H1 (cell line): Measurements from ENCODE around the gene PTPN1. TPM values are rescaled to one million over a fixed set of nuclear protein-coding genes. Genes with fewer than 3 reads are reported as not detected.

Source experiments
- CTCF ChIA-PET: fragments of 300-600 bp; sonication (Branson Sonifier 250); formaldehyde crosslinking; loops from one replicate; lab custom pipeline; 2021; ENCODE audit not compliant: partially characterized antibody; lab: Charles Lee
- POLR2A ChIA-PET: fragments of 300-600 bp; sonication (Branson Sonifier 250); formaldehyde crosslinking; loops from one replicate; lab custom pipeline; 2021; ENCODE audit warnings: inconsistent platforms; ENCODE audit not compliant: partially characterized antibody; lab: Charles Lee
- DNase-seq, 2 experiments: peaks; one replicate each; pipeline versions ENCODE4 v3.0.0 to v3.0.0-alpha.2; 2010 to 2022; ENCODE audit warnings: low spot score in 2 of 2, low read depth in 1 of 2, mixed read lengths in 1 of 2
- FAIRE-seq: peaks from 2 replicates; lab custom pipeline; 2011; peaks lifted over from hg19 to GRCh38; lab: Jason Lieb, UNC
- H2AFZ ChIP-seq: 2 replicates; pipeline ENCODE4 v1.8.1; 2012; ENCODE audit warnings: low read length, inconsistent platforms
- H2AK5ac ChIP-seq: 2 replicates; pipeline ENCODE4 v1.6.1; 2013; ENCODE audit warnings: low read depth, low read length
- H2BK120ac ChIP-seq: replicated peaks from 2 replicates; pipeline ENCODE3; 2013; ENCODE audit warnings: low read depth, low read length, inconsistent platforms
- H2BK12ac ChIP-seq: 2 replicates; pipeline ENCODE4 v1.6.1; 2013; ENCODE audit warnings: low read depth, low read length
- H2BK15ac ChIP-seq: 2 replicates; pipeline ENCODE4 v1.6.1; 2013; ENCODE audit warnings: low read length
- H2BK20ac ChIP-seq: 2 replicates; pipeline ENCODE4 v1.6.1; 2013; ENCODE audit warnings: low read length
- H2BK5ac ChIP-seq: 2 replicates; pipeline ENCODE4 v1.6.1; 2013; ENCODE audit warnings: low read depth, low read length
- H3K14ac ChIP-seq: 2 replicates; pipeline ENCODE4 v1.6.1; 2013; ENCODE audit warnings: inconsistent platforms; ENCODE audit not compliant: insufficient read length
- H3K18ac ChIP-seq: 2 replicates; pipeline ENCODE4 v1.6.1; 2013; ENCODE audit warnings: low read length; ENCODE audit errors: extremely low read depth
- H3K23ac ChIP-seq: 2 replicates; pipeline ENCODE4 v1.6.1; 2013; ENCODE audit warnings: inconsistent platforms; ENCODE audit not compliant: insufficient read length
- H3K23me2 ChIP-seq: 2 replicates; pipeline ENCODE4 v1.6.1; 2013; ENCODE audit warnings: low read depth, low read length
- H3K27ac ChIP-seq: 2 replicates; pipeline ENCODE4 v1.6.1; 2011; ENCODE audit warnings: low read depth, low read length, inconsistent platforms
- H3K27me3 ChIP-seq, 4 experiments: replicated peaks in 1 of 4; 1 replicate in 1 of 4; 2 replicates in 3 of 4; pipeline versions ENCODE4 v1.6.1 to v1.8.1; 2011 to 2013; ENCODE audit warnings: low read length in 3 of 4, mild to moderate bottlenecking in 3 of 4, inconsistent platforms in 2 of 4, mixed read lengths in 2 of 4, moderate library complexity in 1 of 4; ENCODE audit not compliant: control insufficient read depth in 3 of 4, insufficient read depth in 3 of 4; ENCODE audit errors: extremely low read depth in 1 of 4
- H3K36me3 ChIP-seq, 4 experiments: 2 replicates each; pipeline versions ENCODE4 v1.6.1 to v1.8.1; 2011 to 2013; ENCODE audit warnings: mild to moderate bottlenecking in 4 of 4, low read length in 3 of 4, moderate library complexity in 2 of 4, control low read depth in 1 of 4, inconsistent platforms in 1 of 4; ENCODE audit not compliant: insufficient read depth in 4 of 4, control insufficient read depth in 2 of 4
- H3K4ac ChIP-seq: replicated peaks from 2 replicates; pipeline ENCODE3; 2013; ENCODE audit warnings: low read length, low read depth, mixed read lengths, inconsistent platforms; ENCODE audit not compliant: insufficient read length
- H3K4me1 ChIP-seq, 4 experiments: replicated peaks in 1 of 4; 1 replicate in 1 of 4; 2 replicates in 3 of 4; pipeline versions ENCODE4 v1.6.1 to v1.8.1; 2011 to 2013; ENCODE audit warnings: low read length in 3 of 4, inconsistent platforms in 2 of 4, mixed read lengths in 1 of 4; ENCODE audit not compliant: insufficient read depth in 4 of 4, control insufficient read depth in 3 of 4
- H3K4me2 ChIP-seq, 2 experiments: 2 replicates each; pipeline versions ENCODE4 v1.6.1 to v1.8.1; 2011 to 2013; ENCODE audit warnings: low read depth in 2 of 2, low read length in 2 of 2, control low read depth in 1 of 2, inconsistent platforms in 1 of 2, mild to moderate bottlenecking in 1 of 2; ENCODE audit not compliant: insufficient read depth in 1 of 2
- H3K4me3 ChIP-seq, 4 experiments: fragments of 200-600, 300-600 bp in 1 of 4; sonication (generic), shearing (Covaris generic), sonication (Bioruptor Twin) in 1 of 4; 2 replicates each; pipeline versions ENCODE4 v1.5.1 to v1.8.1; 2011 to 2016; ENCODE audit warnings: low read length in 4 of 4, low read depth in 3 of 4, control low read depth in 2 of 4, inconsistent platforms in 2 of 4, mild to moderate bottlenecking in 2 of 4, mixed read lengths in 1 of 4, moderate library complexity in 1 of 4; ENCODE audit not compliant: insufficient read depth in 2 of 4; ENCODE audit errors: extremely low read depth in 1 of 4
- H3K56ac ChIP-seq: replicated peaks from 2 replicates; pipeline ENCODE3; 2013; ENCODE audit warnings: low read depth, mild to moderate bottlenecking, mixed read lengths, low read length, inconsistent platforms; ENCODE audit not compliant: insufficient read length
- H3K79me1 ChIP-seq: 2 replicates; pipeline ENCODE4 v1.6.1; 2013; ENCODE audit warnings: low read depth, low read length, control low read depth
- H3K79me2 ChIP-seq, 2 experiments: 2 replicates each; pipeline versions ENCODE4 v1.6.1 to v1.8.1; 2012 to 2013; ENCODE audit warnings: low read length in 2 of 2, mild to moderate bottlenecking in 2 of 2, inconsistent platforms in 1 of 2; ENCODE audit not compliant: insufficient read depth in 2 of 2, control insufficient read depth in 1 of 2
- H3K9ac ChIP-seq, 4 experiments: replicated peaks in 1 of 4; 1 replicate in 1 of 4; 2 replicates in 3 of 4; pipeline versions ENCODE4 v1.6.1 to v1.8.1; 2011 to 2013; ENCODE audit warnings: low read depth in 3 of 4, low read length in 3 of 4, control low read depth in 2 of 4, mild to moderate bottlenecking in 2 of 4, moderate library complexity in 2 of 4, inconsistent platforms in 1 of 4; ENCODE audit errors: extremely low read depth in 1 of 4
- H3K9me3 ChIP-seq, 2 experiments: 2 replicates each; pipeline versions ENCODE4 v1.6.1 to v1.8.1; 2012 to 2013; ENCODE audit warnings: mild to moderate bottlenecking in 2 of 2, moderate library complexity in 2 of 2, control low read depth in 1 of 2, inconsistent platforms in 1 of 2, low read depth in 1 of 2, low read length in 1 of 2, mixed read lengths in 1 of 2; ENCODE audit not compliant: insufficient read depth in 2 of 2
- H4K20me1 ChIP-seq, 2 experiments: replicated peaks in 1 of 2; 2 replicates each; pipeline versions ENCODE3 to v1.8.1; 2011 to 2013; ENCODE audit warnings: inconsistent platforms in 2 of 2, low read length in 2 of 2, mild to moderate bottlenecking in 1 of 2; ENCODE audit not compliant: insufficient read depth in 2 of 2, control insufficient read depth in 1 of 2
- H4K5ac ChIP-seq: 2 replicates; pipeline ENCODE4 v1.6.1; 2013; ENCODE audit warnings: low read length, low read depth, mixed read lengths, inconsistent platforms; ENCODE audit not compliant: insufficient read length
- H4K8ac ChIP-seq: 2 replicates; pipeline ENCODE4 v1.8.0; 2013; ENCODE audit warnings: mild to moderate bottlenecking, moderate library complexity, low read length, inconsistent platforms; ENCODE audit not compliant: insufficient read depth; ENCODE audit errors: extremely low read depth
- H4K91ac ChIP-seq: replicated peaks from 2 replicates; pipeline ENCODE3; 2013; ENCODE audit warnings: low read length, mixed read lengths, inconsistent platforms; ENCODE audit not compliant: insufficient read length
- CTCF ChIP-seq, 3 experiments: IDR thresholded peaks; 1 replicate in 2 of 3; 2 replicates in 1 of 3; pipeline versions ENCODE4 v1.5.1 to v1.6.1; 2011; ENCODE audit warnings: low read length in 3 of 3, mild to moderate bottlenecking in 3 of 3, inconsistent platforms in 2 of 3, low read depth in 1 of 3, moderate library complexity in 1 of 3; ENCODE audit not compliant: insufficient read depth in 1 of 3; ENCODE audit errors: control extremely low read depth in 1 of 3
- JUN ChIP-seq: IDR thresholded peaks from 2 replicates; pipeline ENCODE4 v1.6.1; 2011; ENCODE audit warnings: low read depth, mild to moderate bottlenecking, improper control_type of control experiment, low read length
- NRF1 ChIP-seq: IDR thresholded peaks from 2 replicates; pipeline ENCODE4 v1.6.1; 2011; ENCODE audit warnings: mild to moderate bottlenecking, low read depth, low read length, improper control_type of control experiment
- SIRT6 ChIP-seq: IDR thresholded peaks from one replicate; pipeline ENCODE4 v1.7.1; 2012; ENCODE audit warnings: low read length, inconsistent platforms
- SP2 ChIP-seq: IDR thresholded peaks from 2 replicates; pipeline ENCODE4 v1.6.1; 2012; ENCODE audit warnings: mild to moderate bottlenecking, low read length, inconsistent platforms
- ZNF274 ChIP-seq: IDR thresholded peaks from 2 replicates; pipeline ENCODE4 v1.7.0; 2012; ENCODE audit warnings: low read length, borderline replicate concordance; ENCODE audit errors: extremely low read depth
- WGBS, 2 experiments: shearing (Covaris generic) in 1 of 2; methylation state at CpG; one replicate each; pipeline versions ENCODE4 v1.1.6 to v1.1.7; 2013 to 2015; ENCODE audit warnings: low lambda C conversion rate in 2 of 2, mixed read lengths in 2 of 2, inconsistent platforms in 1 of 2, low coverage in 1 of 2, missing lambda C conversion rate in 1 of 2; ENCODE audit not compliant: insufficient replicate concordance in 2 of 2, insufficient coverage in 1 of 2, insufficient read length in 1 of 2; ENCODE audit errors: extremely low coverage in 1 of 2, missing lambda C conversion rate in 1 of 2; 5-methylcytosine and 5-hydroxymethylcytosine counted together
- polyA plus RNA-seq, 7 experiments: library from polyadenylated mRNA; depleted of rRNA in 3 of 7; stranded (reverse) in 5 of 7; unstranded in 2 of 7; fragments of >200 nt in 5 of 7; fragments of 200-250 nt in 2 of 7; gene quantifications; 1 replicate in 5 of 7; 2 replicates in 1 of 7; 4 replicates in 1 of 7; pipeline versions ENCODE4 v1.2.1 to v1.2.3, GENCODE V29; 2011 to 2013; ENCODE audit warnings: missing spikeins in 2 of 7, mixed read lengths in 2 of 7
- total RNA-seq: library from RNA; stranded (reverse); fragmentation: NEBNext Ultra II Directional; extraction: Animal tissue kit (Norgen Biotek cat#: 25700); gene quantifications from 2 replicates; pipeline ENCODE4 v1.2.1, GENCODE V29; 2021

PTPN1 gene
- total and polyA plus RNA-seq, 2 of the 8 experiments (the other 6 are each of a cell fraction or from before 2014, with no cell fraction given), result 18.6 to 32.1 TPM

GRCh38 chr20:50632236-50632635 is 122.1 kb downstream of the PTPN1 start:
- 0 out of 2 replicates have a peak overlapping the region, but pooled peaks have one; percentile 4 for H2BK15ac ChIP-seq
- 0 out of 2 replicates have a peak overlapping the region, but pooled peaks have one; percentile 42 for H2AK5ac ChIP-seq
- FAIRE-seq, result no peak
- no peak overlapping the region; the same call in 1 of the 2 replicates for H2BK5ac ChIP-seq
- no peak overlapping the region; the same call in 1 of the 2 replicates for H3K18ac ChIP-seq
- H3K4me1 ChIP-seq, result peaks cover 9 to 17% (median 14%) of the 10 kb centered on the region in 4 experiments
- H3K56ac ChIP-seq, result no peak overlapping the region
- no peaks in the 10 kb centered on the region for H4K20me1 ChIP-seq
- no peak overlapping the region for H4K91ac ChIP-seq
- H3K79me2 ChIP-seq, result no peaks in the 10 kb centered on the region
- H4K5ac ChIP-seq, result no peak overlapping the region
- H3K4ac ChIP-seq, result no peak overlapping the region
- DNase-seq, result no peak
- no peaks in the 10 kb centered on the region for H3K9me3 ChIP-seq
- no peak overlapping the region for H3K9ac ChIP-seq
- H3K27ac ChIP-seq, result no peak overlapping the region
- H2BK20ac ChIP-seq, result no peak overlapping the region
- H2BK12ac ChIP-seq, result no peak overlapping the region
- 92% methylated on average over 7 of the region's 7 CpGs; no CpG with 5 or more reads in 1 of the 2 experiments for WGBS, 2 experiments
- H3K36me3 ChIP-seq, result no peaks in the 10 kb centered on the region
- no peak overlapping the region for H3K4me3 ChIP-seq
- no peak overlapping the region for H3K14ac ChIP-seq
- POLR2A ChIA-PET, result interaction anchor here (0.5 to 1.6 kb wide), 3 partner anchors 8 to 297 kb away, joined by 3 to 5 read pairs (median 4); no protein-coding TSS in a partner anchor
- no peak overlapping the region for H4K8ac ChIP-seq
- TF ChIP-seq SIRT6 (no peak), SP2 (no peak), ZNF274 (no peak), NRF1 (no peak), JUN (no peak), CTCF (IDR thresholded peaks at IDR 0.05; ENCODE audit: control extremely low read depth in 1 of 3, insufficient read depth in 1 of 3, low read depth in 1 of 3, low read length in 3 of 3) (no peak)
- CTCF ChIA-PET, result interaction anchor here (0.7 to 7.4 kb wide), 8 partner anchors 7 to 117 kb away, joined by 3 to 84 read pairs (median 4); no protein-coding TSS in a partner anchor
- H3K23me2 ChIP-seq, result no peaks in the 10 kb centered on the region
- no peak overlapping the region for H3K4me2 ChIP-seq
- no peaks in the 10 kb centered on the region for H3K79me1 ChIP-seq
- H3K23ac ChIP-seq, result no peak overlapping the region
- H3K27me3 ChIP-seq, result no peaks in the 10 kb centered on the region
- H2AFZ ChIP-seq, result no peak overlapping the region
- H2BK120ac ChIP-seq, result no peak overlapping the region
